HCT116 (cell line): ENCODE data around the gene HPRT1. TPM values are rescaled to one million over a fixed set of nuclear protein-coding genes. Genes with fewer than 3 reads are reported as not detected.

Source experiments
- ATAC-seq: fragments of 200-7000 bp; cut with Tn5 transposase; 2 replicates; pipeline ENCODE4 v1.9.1; 2020; ENCODE audit warnings: mild to moderate bottlenecking, moderate library complexity
- BruUV-seq: library from RNA; stranded (reverse); fragments of 400-500 nt; replicated peaks from 2 replicates; lab custom pipeline; 2021; lab: Mats Ljungman, UMichigan
- CTCF ChIA-PET: fragments of 300-600 bp; sonication (Branson Sonifier 250); formaldehyde crosslinking; loops from one replicate; lab custom pipeline; 2021; ENCODE audit warnings: antibody characterized with exemption; lab: Charles Lee
- POLR2A ChIA-PET: fragments of 300-600, 350-600 bp; sonication (Branson Sonifier 250); formaldehyde crosslinking; loops from one replicate; lab custom pipeline; 2021; ENCODE audit warnings: antibody characterized with exemption; lab: Charles Lee
- RAD21 ChIA-PET, 2 experiments: fragments of 300-600 bp; sonication (Branson Sonifier 250); formaldehyde crosslinking; loops; one replicate each; lab custom pipeline; 2023; ENCODE audit warnings: low total read pairs in 2 of 2; ENCODE audit not compliant: uncharacterized antibody in 2 of 2, unreplicated experiment in 2 of 2, low non-redundant PET in 1 of 2; lab: Charles Lee
- DNase-seq: peaks from one replicate; pipeline ENCODE4 v3.0.0-alpha.2; 2010; ENCODE audit warnings: low read depth, low spot score
- H2AFZ ChIP-seq: fragments of 200-600 bp; shearing (Covaris generic), sonication (generic); 2 replicates; pipeline ENCODE4 v1.6.1; 2017; ENCODE audit warnings: low read depth, mixed run types, mixed read lengths, antibody characterized with exemption, low read length; ENCODE audit not compliant: poor library complexity, severe bottlenecking
- H3K27ac ChIP-seq: 2 replicates; pipeline ENCODE4 v1.5.1; 2012; ENCODE audit warnings: low read depth, low read length
- H3K27me3 ChIP-seq: fragments of 200-600 bp; sonication (generic); 2 replicates; pipeline ENCODE4 v1.6.1; 2016; ENCODE audit warnings: mixed run types, low read length, mixed read lengths; ENCODE audit not compliant: insufficient read depth
- H3K36me3 ChIP-seq, 2 experiments: fragments of 200-500 bp in 1 of 2; fragments of 200-600 bp in 1 of 2; sonication (Bioruptor generic) in 1 of 2; sonication (generic) in 1 of 2; 2 replicates each; pipeline versions ENCODE4 v1.5.1 to v1.6.1; 2014 to 2016; ENCODE audit warnings: low read length in 2 of 2, inconsistent platforms in 1 of 2, mixed read lengths in 1 of 2, mixed run types in 1 of 2; ENCODE audit not compliant: insufficient read depth in 2 of 2, control insufficient read depth in 1 of 2
- H3K4me1 ChIP-seq, 2 experiments: fragments of 200-600 bp in 1 of 2; sonication (generic) in 1 of 2; 2 replicates each; pipeline versions ENCODE4 v1.5.1 to v1.6.1; 2012 to 2017; ENCODE audit warnings: low read length in 2 of 2, inconsistent platforms in 1 of 2, mild to moderate bottlenecking in 1 of 2, mixed read lengths in 1 of 2, mixed run types in 1 of 2, moderate library complexity in 1 of 2; ENCODE audit not compliant: insufficient read depth in 2 of 2, control insufficient read depth in 1 of 2
- H3K4me2 ChIP-seq: fragments of 200-600 bp; sonication (generic); 2 replicates; pipeline ENCODE4 v1.6.1; 2017; ENCODE audit warnings: mixed run types, low read length, mixed read lengths
- H3K4me3 ChIP-seq, 2 experiments: fragments of 200-600 bp in 1 of 2; sonication (generic) in 1 of 2; replicated peaks in 1 of 2; 2 replicates each; pipeline ENCODE4 v1.5.1; 2011 to 2016; ENCODE audit warnings: low read length in 2 of 2, control low read depth in 1 of 2, low read depth in 1 of 2, mild to moderate bottlenecking in 1 of 2, mixed read lengths in 1 of 2, mixed run types in 1 of 2
- H3K79me2 ChIP-seq: fragments of 200-600 bp; sonication (generic); 2 replicates; pipeline ENCODE4 v1.6.1; 2017; ENCODE audit warnings: mild to moderate bottlenecking, mixed run types, low read length, moderate library complexity, mixed read lengths; ENCODE audit not compliant: insufficient read depth
- H3K9ac ChIP-seq: fragments of 200-600 bp; sonication (generic); 2 replicates; pipeline ENCODE4 v1.6.1; 2016; ENCODE audit warnings: low read length, mixed read lengths
- H3K9me2 ChIP-seq: fragments of 200-600 bp; sonication (generic), shearing (Covaris generic); 2 replicates; pipeline ENCODE4 v1.6.1; 2017; ENCODE audit warnings: mixed run types, mild to moderate bottlenecking, moderate library complexity; ENCODE audit not compliant: insufficient read depth
- H3K9me3 ChIP-seq, 2 experiments: fragments of 200-500 bp in 1 of 2; fragments of 200-600 bp in 1 of 2; sonication (Bioruptor generic) in 1 of 2; sonication (generic) in 1 of 2; 2 replicates each; pipeline ENCODE4 v1.6.1; 2014 to 2017; ENCODE audit warnings: low read length in 2 of 2, mixed read lengths in 2 of 2, inconsistent platforms in 1 of 2, low read depth in 1 of 2, mild to moderate bottlenecking in 1 of 2, mixed run types in 1 of 2, moderate library complexity in 1 of 2; ENCODE audit not compliant: control insufficient read depth in 1 of 2, insufficient read depth in 1 of 2
- H4K20me1 ChIP-seq: fragments of 200-600 bp; sonication (generic), shearing (Covaris generic); 2 replicates; pipeline ENCODE4 v1.6.1; 2017; ENCODE audit warnings: mixed run types, mild to moderate bottlenecking, moderate library complexity; ENCODE audit not compliant: insufficient read depth
- ATF3 ChIP-seq: IDR thresholded peaks from 2 replicates; pipeline ENCODE4 v1.6.1; 2012
- CTCF ChIP-seq, 3 experiments: fragments of 200-600 bp in 1 of 3; sonication (generic) in 1 of 3; IDR thresholded peaks in 2 of 3; conservative IDR thresholded peaks in 1 of 3; 2 replicates each; pipeline ENCODE4 v1.5.1; 2012 to 2017; ENCODE audit warnings: low read depth in 2 of 3, low read length in 2 of 3, antibody characterized with exemption in 1 of 3, borderline replicate concordance in 1 of 3, control low read depth in 1 of 3, mild to moderate bottlenecking in 1 of 3, mixed read lengths in 1 of 3, mixed run types in 1 of 3, moderate library complexity in 1 of 3; ENCODE audit not compliant: insufficient read depth in 1 of 3
- JUND ChIP-seq: IDR thresholded peaks from 2 replicates; pipeline ENCODE4 v1.6.1; 2012
- POLR2AphosphoS5 ChIP-seq: IDR thresholded peaks from 2 replicates; pipeline ENCODE4 v1.6.1; 2011; ENCODE audit warnings: mild to moderate bottlenecking, low read depth, low read length, moderate library complexity
- RAD21 ChIP-seq: IDR thresholded peaks from 2 replicates; pipeline ENCODE4 v1.6.1; 2012; ENCODE audit warnings: low read depth, mild to moderate bottlenecking
- intact Hi-C: fragments of 100-400 bp; cut with micrococcal nuclease; formaldehyde crosslinking; loops from 2 replicates; pipeline ENCODE4 v1.10.0; 2022
- total RNA-seq: library from RNA; stranded (reverse); gene quantifications from one replicate; pipeline ENCODE4 v1.2.1, GENCODE V29; 2021; ENCODE audit not compliant: unreplicated experiment
- TF ChIP-seq, protein P1 (sequence below): IDR thresholded peaks from 2 replicates; pipeline ENCODE4 v1.6.1; 2011; ENCODE audit warnings: mild to moderate bottlenecking, low read length, moderate library complexity; ENCODE audit not compliant: insufficient replicate concordance; ENCODE audit errors: extremely low read depth

HPRT1 gene
- total RNA-seq, 1 experiment from 2014 or later = 57.8 TPM

- TF ChIP-seq CTCF (IDR thresholded peaks at IDR 0.05 in 2 of 3, conservative IDR thresholded peaks at IDR 0.05 in 1 of 3; ENCODE audit: borderline replicate concordance in 1 of 3, insufficient read depth in 1 of 3, low read depth in 2 of 3, low read length in 2 of 3) (no peak), POLR2AphosphoS5 (no peak), JUND (no peak), RAD21 (no peak)
Measured at GRCh38 chrX:134476284-134476683, 16.3 kb downstream of the HPRT1 start (continued).

- Histone ChIP-seq H3K9me2 (no peaks in the 10 kb centered on the region), H3K27me3 (no peaks in the 10 kb centered on the region), H3K4me1 (no peaks in the 10 kb centered on the region), H3K27ac (no peak overlapping the region), H3K9me3 (no peaks in the 10 kb centered on the region)
- TF ChIP-seq, protein P1, sequence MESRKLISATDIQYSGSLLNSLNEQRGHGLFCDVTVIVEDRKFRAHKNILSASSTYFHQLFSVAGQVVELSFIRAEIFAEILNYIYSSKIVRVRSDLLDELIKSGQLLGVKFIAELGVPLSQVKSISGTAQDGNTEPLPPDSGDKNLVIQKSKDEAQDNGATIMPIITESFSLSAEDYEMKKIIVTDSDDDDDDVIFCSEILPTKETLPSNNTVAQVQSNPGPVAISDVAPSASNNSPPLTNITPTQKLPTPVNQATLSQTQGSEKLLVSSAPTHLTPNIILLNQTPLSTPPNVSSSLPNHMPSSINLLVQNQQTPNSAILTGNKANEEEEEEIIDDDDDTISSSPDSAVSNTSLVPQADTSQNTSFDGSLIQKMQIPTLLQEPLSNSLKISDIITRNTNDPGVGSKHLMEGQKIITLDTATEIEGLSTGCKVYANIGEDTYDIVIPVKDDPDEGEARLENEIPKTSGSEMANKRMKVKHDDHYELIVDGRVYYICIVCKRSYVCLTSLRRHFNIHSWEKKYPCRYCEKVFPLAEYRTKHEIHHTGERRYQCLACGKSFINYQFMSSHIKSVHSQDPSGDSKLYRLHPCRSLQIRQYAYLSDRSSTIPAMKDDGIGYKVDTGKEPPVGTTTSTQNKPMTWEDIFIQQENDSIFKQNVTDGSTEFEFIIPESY = no peak
- TF ChIP-seq ATF3 = no peak
- TF ChIP-seq, all 23 proteins: peak for 0
- H2AFZ ChIP-seq = no peak overlapping the region
- no peak overlapping the region for H3K9ac ChIP-seq
- DNase-seq = no peak
- H3K79me2 ChIP-seq = peaks cover 4% of the 10 kb centered on the region; the same call in 1 of the 2 replicates
- CTCF ChIA-PET = no interaction called here
- ATAC-seq = no peak
- H3K4me2 ChIP-seq = no peak overlapping the region
- POLR2A ChIA-PET = no interaction called here
- intact Hi-C loops = no loop called here
- H3K36me3 ChIP-seq = peaks cover 0 to 5% of the 10 kb centered on the region in 2 experiments; a peak in 1 of 4 replicates
- BruUV-seq = no TSS peak
- RAD21 ChIA-PET = no interaction called here
- no peaks in the 10 kb centered on the region for H4K20me1 ChIP-seq
- no peak overlapping the region for H3K4me3 ChIP-seq
Measured at GRCh38 chrX:134478374-134478773, 18.4 kb downstream of the HPRT1 start.
